H9 (cell line): Measurements from ENCODE around the gene TNIK. TPM values are rescaled to one million over a fixed set of nuclear protein-coding genes. Genes with fewer than 3 reads are reported as not detected.
A peak's percentile ranks its signal among the peaks of the same experiment; 100 is the strongest.

Experiments
- DNase-seq: peaks from one replicate; pipeline ENCODE4 v3.0.0-alpha.2; 2017
- H2AFZ ChIP-seq: one replicate; pipeline ENCODE4 v1.6.1; 2013; ENCODE audit warnings: mild to moderate bottlenecking, low read length, control low read depth, moderate library complexity
- H2AK5ac ChIP-seq: 2 replicates; pipeline ENCODE4 v1.6.1; 2013; ENCODE audit warnings: low read length, control low read depth, mixed read lengths; ENCODE audit not compliant: insufficient read length
- H2BK120ac ChIP-seq: one replicate; pipeline ENCODE4 v1.6.1; 2013; ENCODE audit warnings: low read depth, mild to moderate bottlenecking, low read length, control low read depth, inconsistent platforms; ENCODE audit not compliant: poor library complexity, severe bottlenecking
- H2BK12ac ChIP-seq: 2 replicates; pipeline ENCODE4 v1.6.1; 2013; ENCODE audit warnings: low read length, control low read depth, mixed read lengths, low read depth; ENCODE audit not compliant: insufficient read length
- H2BK15ac ChIP-seq: 2 replicates; pipeline ENCODE4 v1.6.1; 2013; ENCODE audit warnings: low read depth, low read length, control low read depth
- H2BK20ac ChIP-seq: one replicate; pipeline ENCODE4 v1.6.1; 2013; ENCODE audit warnings: low read depth, mild to moderate bottlenecking, low read length, control low read depth, inconsistent platforms; ENCODE audit not compliant: poor library complexity, severe bottlenecking
- H2BK5ac ChIP-seq: 2 replicates; pipeline ENCODE4 v1.6.1; 2013; ENCODE audit warnings: low read length, control low read depth, mixed read lengths; ENCODE audit not compliant: insufficient read length
- H3K14ac ChIP-seq: 2 replicates; pipeline ENCODE4 v1.6.1; 2013; ENCODE audit warnings: low read length, control low read depth; ENCODE audit not compliant: insufficient read depth
- H3K18ac ChIP-seq: 2 replicates; pipeline ENCODE4 v1.6.1; 2013; ENCODE audit warnings: low read depth, mild to moderate bottlenecking, mixed read lengths, low read length, control low read depth; ENCODE audit not compliant: insufficient read length
- H3K23ac ChIP-seq: 2 replicates; pipeline ENCODE4 v1.6.1; 2013; ENCODE audit warnings: low read length, control low read depth, mixed read lengths, low read depth; ENCODE audit not compliant: insufficient read length
- H3K23me2 ChIP-seq: 2 replicates; pipeline ENCODE4 v1.6.1; 2013; ENCODE audit warnings: low read depth, mild to moderate bottlenecking, mixed read lengths, low read length, control low read depth; ENCODE audit not compliant: insufficient read length, poor library complexity, severe bottlenecking
- H3K27ac ChIP-seq: 2 replicates; pipeline ENCODE4 v1.5.1; 2013; ENCODE audit warnings: low read length, control low read depth, mixed read lengths, low read depth; ENCODE audit not compliant: insufficient read length
- H3K27me3 ChIP-seq: 2 replicates; pipeline ENCODE4 v1.6.1; 2013; ENCODE audit warnings: low read length, control low read depth, inconsistent platforms; ENCODE audit not compliant: insufficient read depth
- H3K4ac ChIP-seq: 2 replicates; pipeline ENCODE4 v1.6.1; 2013; ENCODE audit warnings: low read depth, mild to moderate bottlenecking, control low read depth, inconsistent platforms, low read length, moderate library complexity
- H3K4me1 ChIP-seq: 2 replicates; pipeline ENCODE4 v1.6.1; 2013; ENCODE audit warnings: low read length, control low read depth, inconsistent platforms; ENCODE audit not compliant: insufficient read depth
- H3K4me2 ChIP-seq: 2 replicates; pipeline ENCODE4 v1.6.1; 2013; ENCODE audit warnings: low read length, control low read depth, mixed read lengths; ENCODE audit not compliant: insufficient read length, insufficient read depth
- H3K56ac ChIP-seq: 2 replicates; pipeline ENCODE4 v1.6.1; 2013; ENCODE audit warnings: low read depth, mild to moderate bottlenecking, mixed read lengths, low read length, control low read depth; ENCODE audit not compliant: insufficient read length
- H3K79me1 ChIP-seq: 2 replicates; pipeline ENCODE4 v1.6.1; 2013; ENCODE audit warnings: low read depth, mild to moderate bottlenecking, moderate library complexity, low read length, control low read depth, inconsistent platforms; ENCODE audit not compliant: insufficient read depth, poor library complexity, severe bottlenecking
- H3K79me2 ChIP-seq: 2 replicates; pipeline ENCODE4 v1.6.1; 2013; ENCODE audit warnings: low read length, control low read depth, inconsistent platforms; ENCODE audit not compliant: insufficient read depth
- H3K9ac ChIP-seq: 2 replicates; pipeline ENCODE4 v1.6.1; 2013; ENCODE audit warnings: low read length, control low read depth, mixed read lengths; ENCODE audit not compliant: insufficient read length; ENCODE audit errors: extremely low read depth
- H3K9me3 ChIP-seq: one replicate; pipeline ENCODE4 v1.6.1; 2013; ENCODE audit warnings: low read depth, low read length, inconsistent platforms; ENCODE audit not compliant: control insufficient read depth
- H3T11ph ChIP-seq: one replicate; pipeline ENCODE4 v1.6.1; 2013; ENCODE audit warnings: mild to moderate bottlenecking, low read length, control low read depth, inconsistent platforms
- H4K20me1 ChIP-seq: one replicate; pipeline ENCODE4 v1.6.1; 2013; ENCODE audit not compliant: control insufficient read depth, insufficient read length, insufficient read depth
- H4K5ac ChIP-seq: 2 replicates; pipeline ENCODE4 v1.6.1; 2013; ENCODE audit warnings: low read depth, mild to moderate bottlenecking, mixed read lengths, low read length, control low read depth; ENCODE audit not compliant: insufficient read length
- H4K8ac ChIP-seq: replicated peaks from 2 replicates; pipeline ENCODE4 v1.6.1; 2013; ENCODE audit warnings: low read length, control low read depth, mixed read lengths, low read depth; ENCODE audit not compliant: insufficient read length
- H4K91ac ChIP-seq: 2 replicates; pipeline ENCODE4 v1.6.1; 2013; ENCODE audit warnings: low read depth, mild to moderate bottlenecking, moderate library complexity, mixed read lengths, low read length, control low read depth; ENCODE audit not compliant: insufficient read length
- H3K27ac Mint-ChIP-seq, 3 experiments: 2 replicates in 2 of 3; 3 replicates in 1 of 3; pipeline ENCODE4 v1.8.0; 2020 to 2021; ENCODE audit warnings: mixed read lengths in 3 of 3, mild to moderate bottlenecking in 1 of 3, moderate library complexity in 1 of 3
- H3K27me3 Mint-ChIP-seq: 2 replicates; pipeline ENCODE4 v1.8.0; 2021; ENCODE audit warnings: low read depth, mild to moderate bottlenecking, moderate library complexity, mixed read lengths
- H3K36me3 Mint-ChIP-seq, 3 experiments: 2 replicates in 2 of 3; 3 replicates in 1 of 3; pipeline ENCODE4 v1.8.0; 2020 to 2021; ENCODE audit warnings: low read depth in 3 of 3, mixed read lengths in 3 of 3; ENCODE audit not compliant: insufficient read depth in 1 of 3
- H3K4me1 Mint-ChIP-seq, 2 experiments: 2 replicates each; pipeline ENCODE4 v1.8.0; 2020; ENCODE audit warnings: mixed read lengths in 2 of 2
- H3K4me3 Mint-ChIP-seq, 2 experiments: 2 replicates in 1 of 2; 3 replicates in 1 of 2; pipeline ENCODE4 v1.8.0; 2020 to 2021; ENCODE audit warnings: mild to moderate bottlenecking in 2 of 2, mixed read lengths in 2 of 2, moderate library complexity in 1 of 2
- H3K9me3 Mint-ChIP-seq, 2 experiments: 2 replicates in 1 of 2; 3 replicates in 1 of 2; pipeline ENCODE4 v1.8.0; 2020; ENCODE audit warnings: mild to moderate bottlenecking in 2 of 2, mixed read lengths in 2 of 2, moderate library complexity in 1 of 2
- CTCF ChIP-seq: fragments of 200-600 bp; sonication (generic); conservative IDR thresholded peaks from 3 replicates; pipeline ENCODE4 v1.8.0; 2021; ENCODE audit warnings: antibody characterized with exemption, mild to moderate bottlenecking
- WGBS: extraction: QIAGEN DNeasy Blood & Tissue Kit; methylation state at CpG from one replicate; pipeline ENCODE4 v1.1.7; 2013; ENCODE audit warnings: missing lambda C conversion rate, low lambda C conversion rate, mixed read lengths; ENCODE audit not compliant: insufficient read length; ENCODE audit errors: extremely low coverage; 5-methylcytosine and 5-hydroxymethylcytosine counted together
- total RNA-seq: library from RNA; stranded (reverse); gene quantifications from 2 replicates; pipeline ENCODE4 v1.2.1, GENCODE V29; 2021

The TNIK gene
- total RNA-seq, 1 experiment from 2014 or later: 15.9 TPM

GRCh38 chr3:171358181-171358880 lies 101.9 kb downstream of the TNIK start:
- Histone ChIP-seq H4K5ac (no peak overlapping the region), H3K4me2 (no peak overlapping the region), H4K20me1 (no peaks in the 10 kb centered on the region), H2AFZ (no peak overlapping the region), H3K14ac (no peak overlapping the region), H3K23me2 (no peaks in the 10 kb centered on the region), H3K9me3 (no peaks in the 10 kb centered on the region), H3K18ac (no peak overlapping the region), H3K27ac (no peak overlapping the region), H3K4me1 (no peaks in the 10 kb centered on the region; the same call in 1 of the 2 replicates), H3K4ac (no peak overlapping the region), H3K27me3 (no peaks in the 10 kb centered on the region), H2AK5ac (no peak overlapping the region), H3K79me2 (peaks cover 7% of the 10 kb centered on the region; the same call in 1 of the 2 replicates), H3K23ac (no peak overlapping the region), H3T11ph (no peak overlapping the region), H4K8ac (no peak overlapping the region), H2BK15ac (no peak overlapping the region; the same call in 1 of the 2 replicates), H2BK120ac (no peak overlapping the region), H2BK5ac (no peak overlapping the region), H4K91ac (no peak overlapping the region), H2BK20ac (no peak overlapping the region), H3K56ac (no peak overlapping the region), H3K9ac (no peak overlapping the region), H3K79me1 (no peaks in the 10 kb centered on the region), H2BK12ac (no peak overlapping the region)
- H3K4me3 Mint-ChIP-seq: no peak overlapping the region
- TF ChIP-seq CTCF: no peak
- no CpG with 5 or more reads among the region's 10 CpGs for WGBS
- H3K27me3 Mint-ChIP-seq: no peaks in the 10 kb centered on the region
- H3K4me1 Mint-ChIP-seq: peaks cover 16 to 24% of the 10 kb centered on the region in 2 experiments
- H3K36me3 Mint-ChIP-seq: no peaks in the 10 kb centered on the region
- DNase-seq: no peak
- no peaks in the 10 kb centered on the region for H3K9me3 Mint-ChIP-seq
- H3K27ac Mint-ChIP-seq: peak overlapping the region in 1 of 3 experiments; percentile 61; a peak in 1 of 7 replicates
